GM12864 (cell line): ENCODE results near the gene NTPCR.

Source experiments
- DNase-seq: peaks from one replicate; pipeline ENCODE4 v3.0.0-alpha.2; 2011; ENCODE audit warnings: low read depth
- H3K4me3 ChIP-seq: 2 replicates; pipeline ENCODE4 v1.5.1; 2011; ENCODE audit warnings: mild to moderate bottlenecking, low read depth, low read length, control low read depth
- TF ChIP-seq, protein P1 (sequence below): IDR thresholded peaks from 2 replicates; pipeline ENCODE4 v1.5.1; 2011; ENCODE audit warnings: low read depth, mild to moderate bottlenecking, moderate library complexity, low read length, control low read depth, inconsistent platforms; ENCODE audit errors: missing control alignments

Gene NTPCR

DNA sequence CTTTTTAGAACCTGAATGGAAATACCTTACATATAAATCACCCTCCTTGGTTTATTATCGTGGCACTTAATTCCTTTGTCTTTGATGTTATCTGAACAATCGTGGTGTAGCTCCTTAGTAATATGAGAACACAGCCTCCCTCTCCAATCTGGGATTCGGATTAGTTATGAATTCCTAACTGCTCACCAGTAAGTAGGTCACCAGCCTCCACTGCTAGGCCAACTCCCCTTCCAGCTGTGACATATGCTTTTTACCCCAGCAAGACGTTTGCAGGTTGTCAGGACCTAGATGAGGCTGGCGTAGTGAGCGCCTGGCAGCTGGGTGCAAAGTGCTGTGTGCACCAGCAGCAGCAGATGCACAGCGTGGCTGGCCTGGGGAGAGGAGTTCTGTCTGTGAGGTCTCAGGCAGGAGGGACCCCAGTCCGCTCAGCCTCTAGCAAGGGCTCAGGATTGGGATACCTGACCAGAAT lies 38.2 kb downstream of the NTPCR start:
- DNase-seq = no peak

DNA sequence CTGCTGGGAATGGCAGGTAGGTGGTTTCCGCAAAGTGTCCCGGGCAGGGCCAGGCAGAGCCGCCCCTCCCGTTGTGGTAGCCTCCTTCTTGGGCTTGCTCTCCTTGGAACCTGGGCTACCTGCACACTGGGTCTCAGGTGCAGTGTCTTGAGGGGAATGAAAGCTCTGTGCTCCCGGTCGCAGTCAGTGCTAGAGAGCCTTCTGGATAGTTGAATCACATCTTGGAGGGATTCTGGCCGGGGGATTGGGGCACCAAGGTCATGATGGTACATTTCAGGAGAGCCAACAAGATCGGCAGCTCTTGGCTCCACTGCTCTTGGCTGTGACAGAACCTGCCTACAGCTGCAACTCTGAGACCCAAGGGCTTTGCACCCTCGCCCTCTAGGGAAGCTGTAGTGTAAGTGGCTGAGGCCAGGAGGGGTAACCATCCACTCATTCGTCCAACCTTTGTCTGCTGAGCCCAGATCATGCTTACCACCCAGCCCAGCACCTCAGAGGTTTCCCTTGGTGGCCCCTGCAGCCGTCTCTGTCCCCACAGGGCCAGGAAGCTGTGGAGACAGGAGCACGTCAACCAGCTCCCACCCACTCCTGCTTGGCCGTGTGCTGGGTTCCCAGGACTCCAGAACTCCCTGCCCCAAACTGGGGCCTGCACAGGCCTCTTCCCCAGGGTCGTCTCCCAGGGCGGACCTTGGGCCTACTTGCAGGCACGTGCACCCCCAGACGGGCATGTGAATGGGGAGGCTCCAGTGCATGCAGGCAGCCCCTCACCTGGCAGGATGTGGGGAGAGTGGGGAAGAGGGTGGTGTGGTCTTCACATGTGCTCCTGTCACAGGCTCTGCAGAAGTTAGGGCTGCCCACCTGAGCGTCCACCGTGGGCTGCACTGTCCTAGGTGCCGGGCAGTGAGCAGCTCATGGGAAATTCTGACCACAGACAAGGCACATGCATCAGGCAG lies 40.0 kb downstream of the NTPCR start:
- TF ChIP-seq, protein P1, sequence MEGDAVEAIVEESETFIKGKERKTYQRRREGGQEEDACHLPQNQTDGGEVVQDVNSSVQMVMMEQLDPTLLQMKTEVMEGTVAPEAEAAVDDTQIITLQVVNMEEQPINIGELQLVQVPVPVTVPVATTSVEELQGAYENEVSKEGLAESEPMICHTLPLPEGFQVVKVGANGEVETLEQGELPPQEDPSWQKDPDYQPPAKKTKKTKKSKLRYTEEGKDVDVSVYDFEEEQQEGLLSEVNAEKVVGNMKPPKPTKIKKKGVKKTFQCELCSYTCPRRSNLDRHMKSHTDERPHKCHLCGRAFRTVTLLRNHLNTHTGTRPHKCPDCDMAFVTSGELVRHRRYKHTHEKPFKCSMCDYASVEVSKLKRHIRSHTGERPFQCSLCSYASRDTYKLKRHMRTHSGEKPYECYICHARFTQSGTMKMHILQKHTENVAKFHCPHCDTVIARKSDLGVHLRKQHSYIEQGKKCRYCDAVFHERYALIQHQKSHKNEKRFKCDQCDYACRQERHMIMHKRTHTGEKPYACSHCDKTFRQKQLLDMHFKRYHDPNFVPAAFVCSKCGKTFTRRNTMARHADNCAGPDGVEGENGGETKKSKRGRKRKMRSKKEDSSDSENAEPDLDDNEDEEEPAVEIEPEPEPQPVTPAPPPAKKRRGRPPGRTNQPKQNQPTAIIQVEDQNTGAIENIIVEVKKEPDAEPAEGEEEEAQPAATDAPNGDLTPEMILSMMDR = no peak
- DNase-seq = no peak
- H3K4me3 ChIP-seq = no peak overlapping the region

More for the DNA sequence above, 38.2 kb downstream of the NTPCR start:
- TF ChIP-seq, protein P1 = no peak
- H3K4me3 ChIP-seq = no peak overlapping the region

DNA sequence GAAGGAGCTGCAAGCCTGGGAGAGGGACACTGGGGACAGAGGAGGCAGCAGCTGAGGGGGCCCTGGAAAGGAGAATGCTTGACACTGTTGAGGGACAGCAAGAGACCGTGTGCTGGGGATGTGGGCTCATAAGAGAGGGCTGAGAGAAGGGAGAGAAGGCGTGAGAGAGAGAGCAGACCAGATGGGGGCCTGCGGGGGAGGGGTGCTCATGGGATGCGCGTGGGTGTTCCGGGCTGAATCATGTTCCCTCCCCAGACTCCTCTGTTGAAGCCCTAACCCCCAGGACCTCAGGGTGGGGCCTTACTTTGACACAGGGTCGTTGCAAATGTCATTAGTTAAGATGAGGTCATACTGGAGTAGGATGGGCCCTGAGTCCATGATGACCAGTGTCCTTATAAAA lies 40.8 kb downstream of the NTPCR start:
- TF ChIP-seq, protein P1 = no peak
- DNase-seq = no peak
- H3K4me3 ChIP-seq = no peak overlapping the region

DNA sequence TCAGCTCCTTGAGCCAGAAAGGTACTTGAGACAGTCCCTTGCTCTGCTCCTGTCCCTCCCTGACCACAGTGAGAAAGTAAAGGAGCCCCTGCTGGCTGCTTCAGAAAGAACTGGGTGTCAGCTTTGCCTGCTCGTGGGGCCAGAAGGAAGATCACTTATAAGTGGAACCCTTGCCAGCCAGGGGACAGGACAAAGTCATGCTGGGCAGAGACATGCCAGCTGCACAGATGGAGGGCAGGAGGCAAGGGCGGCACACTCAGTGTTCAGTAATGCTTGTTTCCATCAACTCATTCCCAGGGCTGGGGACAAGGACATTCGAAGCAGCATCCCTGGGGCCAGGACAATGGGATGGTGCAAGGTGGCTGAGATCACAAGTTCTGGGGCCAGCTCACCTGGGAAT lies 41.8 kb downstream of the NTPCR start:
- TF ChIP-seq, protein P1 = no peak
- no peak for DNase-seq
- H3K4me3 ChIP-seq = no peak overlapping the region

GRCh38 chr1:232993555-232993954 lies 43.1 kb downstream of the NTPCR start:
- no peak for DNase-seq
- no peak overlapping the region for H3K4me3 ChIP-seq
- TF ChIP-seq, protein P1 = no peak

DNA sequence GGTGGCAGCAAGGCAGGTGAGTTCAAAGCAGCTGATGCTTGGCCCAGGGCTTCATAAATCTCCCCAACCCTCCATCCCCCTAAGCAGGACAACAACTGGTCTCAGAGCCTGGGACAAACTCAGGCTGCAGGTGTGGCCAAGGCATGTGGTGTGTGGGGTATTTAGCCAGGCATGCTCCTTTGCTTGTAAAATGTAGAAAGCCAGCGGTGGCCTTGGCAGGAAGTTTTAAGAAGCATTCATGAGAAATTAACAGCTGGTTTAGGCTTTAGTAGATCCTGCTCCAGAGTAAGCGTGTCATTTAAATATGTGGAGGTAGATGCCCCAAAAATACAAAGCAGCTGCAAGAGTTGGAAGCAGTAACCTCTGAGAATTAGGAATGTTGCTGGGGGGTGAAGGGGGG lies 44.8 kb downstream of the NTPCR start:
- no peak overlapping the region for H3K4me3 ChIP-seq
- no peak for DNase-seq
- TF ChIP-seq, protein P1 = no peak

- H3K4me3 ChIP-seq = no peak overlapping the region
- no peak for DNase-seq
- TF ChIP-seq, protein P1 = no peak
Measured at GRCh38 chr1:232996143-232996542, 45.7 kb downstream of the NTPCR start.
